T-cell (primary cell): Measurements from ENCODE around the gene ITFG2. TPM values are rescaled to one million over a fixed set of nuclear protein-coding genes. Genes with fewer than 3 reads are reported as not detected.

Source experiments
- ATAC-seq, 4 experiments: fragments of 200-7000 bp in 3 of 4; fragments of 150-1000 bp in 1 of 4; cut with Tn5 transposase; replicated peaks in 1 of 4; 1 replicate in 3 of 4; 2 replicates in 1 of 4; pipeline ENCODE4 v1.10.0; 2021; ENCODE audit warnings: moderate library complexity in 3 of 4, mild to moderate bottlenecking in 2 of 4, moderate number of reproducible peaks in 1 of 4
- CTCF ChIA-PET, 2 donors: fragments of 300-600 bp; sonication (Branson Sonifier 250); formaldehyde crosslinking; loops; one replicate each; lab custom pipeline; 2022; ENCODE audit warnings: antibody characterized with exemption in 2 of 2; lab: Charles Lee
- POLR2A ChIA-PET, 2 donors: fragments of 300-600 bp; sonication (Branson Sonifier 250); formaldehyde crosslinking; loops; one replicate each; lab custom pipeline; 2022; ENCODE audit warnings: antibody characterized with exemption in 2 of 2; lab: Charles Lee
- DNase-seq, 35 experiments: peaks; one replicate each; pipeline versions ENCODE4 v3.0.0 to v3.0.0-alpha.2; 2013 to 2023
- H3K27ac ChIP-seq: one replicate; pipeline ENCODE4 v1.5.1; 2013; ENCODE audit warnings: low read length
- H3K27me3 ChIP-seq, 2 experiments: replicated peaks in 1 of 2; 1 replicate in 1 of 2; 2 replicates in 1 of 2; pipeline versions ENCODE4 v1.6.1 to v1.7.0; 2013; ENCODE audit warnings: low read length in 1 of 2, mixed read lengths in 1 of 2; ENCODE audit not compliant: control insufficient read depth in 2 of 2, insufficient read depth in 2 of 2; ENCODE audit errors: extremely low read depth in 1 of 2
- H3K36me3 ChIP-seq, 2 donors: 1 replicate in 1 of 2; 2 replicates in 1 of 2; pipeline versions ENCODE4 v1.6.1 to v1.7.0; 2013; ENCODE audit warnings: low read length in 1 of 2; ENCODE audit not compliant: control insufficient read depth in 2 of 2, insufficient read depth in 1 of 2; ENCODE audit errors: extremely low read depth in 1 of 2
- H3K4me1 ChIP-seq, 2 experiments: 1 replicate in 1 of 2; 2 replicates in 1 of 2; pipeline versions ENCODE4 v1.6.1 to v1.7.0; 2013; ENCODE audit warnings: low read length in 2 of 2, mixed read lengths in 1 of 2; ENCODE audit not compliant: insufficient read depth in 2 of 2, control insufficient read depth in 1 of 2; ENCODE audit errors: extremely low read depth in 1 of 2
- H3K4me3 ChIP-seq, 2 donors: 1 replicate in 1 of 2; 2 replicates in 1 of 2; pipeline versions ENCODE4 v1.5.1 to v1.7.0; 2013; ENCODE audit warnings: mild to moderate bottlenecking in 2 of 2, low read length in 1 of 2, moderate library complexity in 1 of 2; ENCODE audit not compliant: control insufficient read depth in 1 of 2; ENCODE audit errors: extremely low read depth in 1 of 2
- H3K9me3 ChIP-seq: 2 replicates; pipeline ENCODE4 v1.7.0; 2013
- H3K27ac Mint-ChIP-seq, 2 donors: one replicate each; pipeline ENCODE4 v1.8.0; 2020 to 2021; ENCODE audit warnings: mild to moderate bottlenecking in 2 of 2, mixed read lengths in 2 of 2
- H3K27me3 Mint-ChIP-seq, 2 donors: one replicate each; pipeline ENCODE4 v1.8.0; 2021 to 2022; ENCODE audit warnings: mixed read lengths in 2 of 2
- H3K36me3 Mint-ChIP-seq: one replicate; pipeline ENCODE4 v1.8.0; 2021; ENCODE audit warnings: mixed read lengths
- H3K4me1 Mint-ChIP-seq, 3 donors: one replicate each; pipeline ENCODE4 v1.8.0; 2020 to 2022; ENCODE audit warnings: mixed read lengths in 3 of 3, mild to moderate bottlenecking in 1 of 3
- H3K4me3 Mint-ChIP-seq, 3 donors: one replicate each; pipeline ENCODE4 v1.8.0; 2020 to 2022; ENCODE audit warnings: mild to moderate bottlenecking in 3 of 3, mixed read lengths in 3 of 3, moderate library complexity in 3 of 3
- H3K9me3 Mint-ChIP-seq, 3 donors: one replicate each; pipeline ENCODE4 v1.8.0; 2020 to 2022; ENCODE audit warnings: mixed read lengths in 3 of 3
- WGBS: methylation state at CpG from one replicate; pipeline ENCODE4 v1.1.5; 2013; ENCODE audit warnings: missing lambda C conversion rate; ENCODE audit not compliant: insufficient coverage; 5-methylcytosine and 5-hydroxymethylcytosine counted together
- total RNA-seq, 35 experiments: library from RNA in 6 of 35; stranded (reverse) in 6 of 35; fragments of 120-200 nt in 1 of 35; gene quantifications; one replicate each; pipeline versions ENCODE4 v1.2.1 to v1.2.4 and lab custom pipeline; 2013 to 2026

Gene ITFG2
- total RNA-seq, 5 donors from 2014 or later (not counting 1 experiment from before 2014, with no cell fraction given), result 84.5 to 111 (median 93.4) TPM

GRCh38 chr12:2824541-2824940, 12.1 kb downstream of the ITFG2 start:
- ChIA-PET POLR2A (interaction anchor here in 1 of 2 donors (1.0 kb wide), 1 partner anchor 24 kb away, joined by 3 read pairs; no protein-coding TSS in a partner anchor), CTCF (no interaction called here)
- WGBS, result 96% methylated on average over 4 of the region's 6 CpGs
- Mint-ChIP-seq H3K27me3 (no peaks in the 10 kb centered on the region), H3K9me3 (no peaks in the 10 kb centered on the region), H3K4me3 (no peak overlapping the region), H3K4me1 (peaks cover 0 to 5% (median 0%) of the 10 kb centered on the region in 3 donors), H3K36me3 (peaks cover 69% of the 10 kb centered on the region), H3K27ac (no peak overlapping the region)
- Histone ChIP-seq H3K9me3 (no peaks in the 10 kb centered on the region), H3K4me3 (no peak overlapping the region), H3K4me1 (no peaks in the 10 kb centered on the region), H3K27ac (no peak overlapping the region), H3K36me3 (peaks cover 15 to 86% of the 10 kb centered on the region in 2 donors), H3K27me3 (no peaks in the 10 kb centered on the region)
- DNase-seq (no peak), ATAC-seq (no peak)

- DNase-seq (no peak), ATAC-seq (no peak)
- WGBS, result 87% methylated on average over 3 of the region's 4 CpGs
- Histone ChIP-seq H3K27ac (no peak overlapping the region), H3K36me3 (peaks cover 9 to 82% of the 10 kb centered on the region in 2 donors), H3K4me1 (no peaks in the 10 kb centered on the region), H3K27me3 (no peaks in the 10 kb centered on the region), H3K4me3 (no peak overlapping the region), H3K9me3 (no peaks in the 10 kb centered on the region)
- Mint-ChIP-seq H3K9me3 (no peaks in the 10 kb centered on the region), H3K4me3 (no peak overlapping the region), H3K27ac (no peak overlapping the region), H3K27me3 (no peaks in the 10 kb centered on the region), H3K4me1 (no peaks in the 10 kb centered on the region), H3K36me3 (peaks cover 64% of the 10 kb centered on the region)
- POLR2A ChIA-PET, result no interaction called here
- CTCF ChIA-PET, result no interaction called here
Measured at GRCh38 chr12:2825132-2825531, 12.7 kb downstream of the ITFG2 start.

DNA sequence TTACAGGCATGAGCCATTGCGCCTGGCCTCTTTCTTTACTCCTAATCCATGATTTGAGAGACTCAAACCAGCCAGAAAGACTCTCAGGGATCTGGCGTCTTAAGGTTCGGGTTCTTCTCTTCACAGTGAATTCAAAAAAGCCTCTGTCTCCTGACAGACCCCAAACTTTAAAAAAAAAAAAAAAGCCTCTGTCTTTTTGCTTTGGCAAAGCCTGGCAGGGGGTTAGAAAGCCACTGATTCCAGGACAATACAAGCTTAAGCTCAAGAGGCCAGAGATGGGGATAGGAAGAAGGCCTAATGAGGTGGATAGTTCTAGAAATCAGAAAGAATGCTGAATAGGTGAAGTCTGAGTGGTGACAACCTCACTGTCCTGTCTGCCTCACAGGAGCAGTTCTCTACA, 13.6 kb downstream of the ITFG2 start:
- Mint-ChIP-seq H3K27me3 (no peaks in the 10 kb centered on the region), H3K36me3 (peaks cover 64% of the 10 kb centered on the region), H3K4me3 (no peak overlapping the region), H3K27ac (no peak overlapping the region), H3K9me3 (no peaks in the 10 kb centered on the region), H3K4me1 (no peaks in the 10 kb centered on the region)
- CTCF ChIA-PET, result no interaction called here
- ATAC-seq, result no peak
- H3K9me3 ChIP-seq, result no peaks in the 10 kb centered on the region
- no peaks in the 10 kb centered on the region for H3K27me3 ChIP-seq
- no peak for DNase-seq
- H3K27ac ChIP-seq, result no peak overlapping the region
- POLR2A ChIA-PET, result interaction anchor here in 1 of 2 donors (0.6 kb wide), 1 partner anchor 27 kb away, joined by 5 read pairs; no protein-coding TSS in a partner anchor
- H3K36me3 ChIP-seq, result peaks cover 8 to 82% of the 10 kb centered on the region in 2 donors
- no peaks in the 10 kb centered on the region for H3K4me1 ChIP-seq
- WGBS, result 100% methylated on average over 1 of the region's 3 CpGs
- no peak overlapping the region for H3K4me3 ChIP-seq

DNA sequence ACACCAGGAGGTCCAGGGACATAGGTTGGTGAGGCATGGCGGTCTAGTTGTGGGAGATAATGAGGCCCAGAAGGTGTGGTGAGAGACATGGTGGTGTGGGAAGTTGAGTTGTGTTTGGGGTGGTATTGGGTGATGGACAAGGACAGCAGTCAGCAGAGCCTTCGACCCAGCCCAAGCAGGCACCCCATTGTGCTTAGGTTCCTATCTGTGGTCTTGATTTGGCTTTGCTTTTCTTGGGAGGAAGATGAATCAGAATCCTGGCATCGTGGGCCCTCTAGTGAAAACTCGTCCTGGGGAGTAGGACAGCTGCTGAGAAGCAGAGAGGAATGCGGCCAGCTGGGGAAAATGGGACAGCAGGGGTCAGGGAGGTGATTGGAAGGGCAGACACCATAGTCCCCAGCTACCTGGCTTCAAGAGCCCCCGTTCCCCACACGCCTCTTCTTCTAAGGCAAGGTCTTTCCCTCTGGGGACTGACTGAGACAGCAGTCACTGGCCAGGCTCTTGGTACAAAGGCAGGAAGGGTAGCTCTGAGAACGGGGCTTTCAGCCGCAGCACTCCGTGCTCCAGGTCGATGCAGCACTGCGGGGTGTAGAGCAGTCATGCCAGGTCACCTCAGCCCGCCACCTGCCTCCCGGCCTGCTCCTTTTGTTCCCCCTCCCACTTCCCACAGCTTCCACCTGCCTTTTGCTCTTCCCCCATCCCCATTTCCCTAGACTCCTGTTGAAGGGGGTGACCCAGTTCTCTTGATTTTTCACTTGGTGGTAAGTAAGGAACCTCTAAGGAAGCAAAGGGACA, 14.4 kb downstream of the ITFG2 start:
- Histone ChIP-seq H3K9me3 (no peaks in the 10 kb centered on the region), H3K36me3 (peaks cover 2 to 75% of the 10 kb centered on the region in 2 donors), H3K27me3 (no peaks in the 10 kb centered on the region), H3K4me3 (no peak overlapping the region), H3K4me1 (no peaks in the 10 kb centered on the region), H3K27ac (no peak overlapping the region)
- POLR2A ChIA-PET, result interaction anchor here (0.6 kb wide), 2 partner anchors 17 to 28 kb away, joined by 3 to 5 read pairs; no protein-coding TSS in a partner anchor
- Mint-ChIP-seq H3K36me3 (peaks cover 62% of the 10 kb centered on the region), H3K4me1 (no peaks in the 10 kb centered on the region), H3K4me3 (no peak overlapping the region), H3K27me3 (no peaks in the 10 kb centered on the region), H3K27ac (no peak overlapping the region), H3K9me3 (no peaks in the 10 kb centered on the region)
- CTCF ChIA-PET, result no interaction called here
- 97% methylated on average over 12 of the region's 14 CpGs for WGBS
- ATAC-seq, result no peak
- no peak for DNase-seq

DNA sequence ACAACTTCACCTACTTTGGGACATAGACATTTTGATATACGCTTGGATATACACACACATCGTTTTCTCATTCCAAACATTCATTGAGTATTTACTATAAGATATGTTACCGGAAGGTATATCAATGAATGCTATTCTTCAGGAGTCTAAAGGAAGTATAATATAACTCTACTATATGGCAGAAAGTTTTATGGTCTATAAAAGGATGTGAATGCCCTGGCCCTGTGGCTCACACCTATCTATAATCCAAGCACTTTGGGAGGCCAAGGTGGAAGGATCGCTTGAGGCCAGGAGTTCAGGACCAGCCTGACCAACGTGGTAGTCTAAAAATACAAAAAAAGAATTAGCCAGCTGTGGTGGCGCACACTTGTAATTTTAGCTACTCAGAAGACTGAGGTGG, 16.8 kb downstream of the ITFG2 start:
- Histone ChIP-seq H3K27ac (no peak overlapping the region), H3K27me3 (no peaks in the 10 kb centered on the region), H3K9me3 (no peaks in the 10 kb centered on the region), H3K4me1 (no peaks in the 10 kb centered on the region), H3K36me3 (peaks cover 2 to 51% of the 10 kb centered on the region in 2 donors), H3K4me3 (no peak overlapping the region)
- no peaks in the 10 kb centered on the region for H3K27me3 Mint-ChIP-seq
- no peak for DNase-seq
- H3K4me1 Mint-ChIP-seq, result peaks cover 0 to 8% (median 0%) of the 10 kb centered on the region in 3 donors
- H3K27ac Mint-ChIP-seq, result no peak overlapping the region
- POLR2A ChIA-PET, result no interaction called here
- no peaks in the 10 kb centered on the region for H3K9me3 Mint-ChIP-seq
- no peak for ATAC-seq
- WGBS, result 80% methylated on average over 2 of the region's 6 CpGs
- no peak overlapping the region for H3K4me3 Mint-ChIP-seq
- CTCF ChIA-PET, result interaction anchor here in 1 of 2 donors (0.6 kb wide), 1 partner anchor 117 kb away, joined by 3 read pairs; no protein-coding TSS in a partner anchor
- H3K36me3 Mint-ChIP-seq, result peaks cover 46% of the 10 kb centered on the region

GRCh38 chr12:2832550-2833127, 20.2 kb downstream of the ITFG2 start:
- Mint-ChIP-seq H3K27ac (peak overlapping the region in 1 of 2 donors; percentile 27), H3K27me3 (no peaks in the 10 kb centered on the region), H3K4me1 (peaks cover 3 to 14% (median 8%) of the 10 kb centered on the region in 3 donors), H3K9me3 (no peaks in the 10 kb centered on the region), H3K36me3 (peaks cover 29% of the 10 kb centered on the region), H3K4me3 (no peak overlapping the region)
- H3K4me1 ChIP-seq, result peaks cover 0 to 7% of the 10 kb centered on the region in 2 experiments
- H3K36me3 ChIP-seq, result peaks cover 0 to 18% of the 10 kb centered on the region in 2 donors
- no peaks in the 10 kb centered on the region for H3K9me3 ChIP-seq
- ATAC-seq (no peak), DNase-seq (no peak)
- no peak overlapping the region for H3K4me3 ChIP-seq
- ChIA-PET POLR2A (interaction anchor here in 1 of 2 donors (0.6 kb wide), 1 partner anchor 29 kb away, joined by 6 read pairs; no protein-coding TSS in a partner anchor), CTCF (interaction anchor here in 1 of 2 donors (0.6 kb wide), 1 partner anchor 35 kb away, joined by 3 read pairs; no protein-coding TSS in a partner anchor)
- H3K27ac ChIP-seq, result no peak overlapping the region
- no peaks in the 10 kb centered on the region for H3K27me3 ChIP-seq
- 100% methylated on average over 3 of the region's 6 CpGs for WGBS
